GM19395 (cell line): ENCODE results near the gene DVL1.
"Not testable (repeated sequence)": the region's sequence is repeated elsewhere in the genome, so short reads cannot be mapped to it uniquely, and the experiment has no call there.

ENCODE experiments used
- ATAC-seq: cut with Tn5 transposase; IDR thresholded peaks from one replicate; pipeline ENCODE4 v1.9.1; 2021; ENCODE audit warnings: mild to moderate bottlenecking, moderate library complexity; ENCODE audit not compliant: unreplicated experiment

DVL1 gene

DNA sequence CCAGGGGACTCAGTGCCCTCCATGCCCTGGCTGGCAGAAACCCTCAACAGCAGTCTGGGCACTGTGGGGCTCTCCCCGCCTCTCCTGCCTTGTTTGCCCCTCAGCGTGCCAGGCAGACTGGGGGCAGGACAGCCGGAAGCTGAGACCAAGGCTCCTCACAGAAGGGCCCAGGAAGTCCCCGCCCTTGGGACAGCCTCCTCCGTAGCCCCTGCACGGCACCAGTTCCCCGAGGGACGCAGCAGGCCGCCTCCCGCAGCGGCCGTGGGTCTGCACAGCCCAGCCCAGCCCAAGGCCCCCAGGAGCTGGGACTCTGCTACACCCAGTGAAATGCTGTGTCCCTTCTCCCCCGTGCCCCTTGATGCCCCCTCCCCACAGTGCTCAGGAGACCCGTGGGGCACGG is 21.0 kb downstream of the DVL1 start:
- ATAC-seq = no peak

DNA sequence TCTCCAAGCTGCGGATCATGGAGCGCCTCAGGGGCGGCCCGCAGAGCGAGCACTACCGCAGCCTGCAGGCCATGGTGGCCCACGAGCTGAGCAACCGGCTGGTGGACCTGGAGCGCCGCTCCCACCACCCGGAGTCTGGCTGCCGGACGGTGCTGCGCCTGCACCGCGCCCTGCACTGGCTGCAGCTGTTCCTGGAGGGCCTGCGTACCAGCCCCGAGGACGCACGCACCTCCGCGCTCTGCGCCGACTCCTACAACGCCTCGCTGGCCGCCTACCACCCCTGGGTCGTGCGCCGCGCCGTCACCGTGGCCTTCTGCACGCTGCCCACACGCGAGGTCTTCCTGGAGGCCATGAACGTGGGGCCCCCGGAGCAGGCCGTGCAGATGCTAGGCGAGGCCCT is 21.9 kb downstream of the DVL1 start:
- no peak for ATAC-seq

DNA sequence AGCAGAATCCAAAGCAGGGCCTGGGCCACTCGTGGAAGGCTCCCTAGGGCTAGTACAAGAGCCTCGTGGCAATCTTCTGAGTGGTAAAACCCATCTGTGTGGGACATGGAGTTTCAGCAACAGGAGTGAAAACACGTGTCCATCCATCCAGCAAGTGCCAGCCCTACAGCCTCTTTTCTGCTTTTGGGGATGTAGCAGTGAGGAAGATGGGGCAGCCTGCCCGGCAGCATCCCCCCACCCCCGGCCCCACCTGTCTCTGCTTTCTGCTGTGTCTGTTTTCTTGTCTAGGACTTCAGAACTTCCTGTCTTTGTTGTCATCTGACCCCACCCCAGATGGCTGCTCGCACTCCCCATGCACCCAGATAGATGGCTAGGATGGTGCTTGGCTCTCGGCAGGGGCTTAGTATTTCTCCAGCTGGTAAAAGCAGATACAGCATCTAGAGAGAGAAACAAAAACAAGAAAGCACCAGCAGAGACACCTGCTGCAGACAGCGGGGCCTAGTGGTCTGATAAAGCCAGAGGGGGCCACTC is 23.1 kb downstream of the DVL1 start:
- ATAC-seq = no peak

DNA sequence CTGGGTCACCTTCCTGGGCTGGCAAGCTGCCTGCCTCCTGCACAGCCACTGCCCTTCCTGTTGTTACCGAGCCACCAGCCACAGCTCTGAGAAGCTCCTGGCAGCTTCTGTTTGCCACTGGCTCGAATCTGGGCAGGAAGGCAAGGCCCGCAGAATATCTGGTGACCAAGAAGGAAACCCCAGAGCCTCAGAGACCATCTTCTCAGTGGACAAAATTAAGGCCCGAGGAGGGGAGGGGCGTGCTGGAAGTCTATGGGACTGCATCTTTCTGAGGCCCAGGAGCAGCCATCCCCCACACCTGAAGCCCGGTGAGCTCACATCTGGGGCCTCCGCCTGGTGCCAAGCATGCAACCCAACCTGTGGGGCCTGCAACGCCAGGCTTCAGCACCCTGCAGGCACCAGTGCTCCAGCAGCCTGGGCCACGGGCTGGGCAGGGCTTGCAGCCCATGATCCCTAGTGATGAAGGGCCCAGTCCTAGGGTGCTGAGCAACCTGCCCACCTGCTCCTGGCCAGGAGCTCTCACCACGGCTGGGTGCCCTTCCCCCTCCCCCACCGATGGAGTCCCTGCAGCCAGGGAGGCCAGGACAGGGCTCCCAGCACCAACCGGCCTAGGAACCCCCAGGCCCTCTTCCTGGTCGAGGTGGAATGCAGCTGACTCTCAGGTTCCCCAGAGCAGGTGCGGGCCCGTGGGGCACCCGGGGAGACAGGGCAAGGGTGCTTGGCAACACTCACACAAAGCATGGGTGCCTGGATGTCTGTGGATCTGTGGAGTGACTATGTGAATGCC is 23.7 kb downstream of the DVL1 start:
- no peak for ATAC-seq

DNA sequence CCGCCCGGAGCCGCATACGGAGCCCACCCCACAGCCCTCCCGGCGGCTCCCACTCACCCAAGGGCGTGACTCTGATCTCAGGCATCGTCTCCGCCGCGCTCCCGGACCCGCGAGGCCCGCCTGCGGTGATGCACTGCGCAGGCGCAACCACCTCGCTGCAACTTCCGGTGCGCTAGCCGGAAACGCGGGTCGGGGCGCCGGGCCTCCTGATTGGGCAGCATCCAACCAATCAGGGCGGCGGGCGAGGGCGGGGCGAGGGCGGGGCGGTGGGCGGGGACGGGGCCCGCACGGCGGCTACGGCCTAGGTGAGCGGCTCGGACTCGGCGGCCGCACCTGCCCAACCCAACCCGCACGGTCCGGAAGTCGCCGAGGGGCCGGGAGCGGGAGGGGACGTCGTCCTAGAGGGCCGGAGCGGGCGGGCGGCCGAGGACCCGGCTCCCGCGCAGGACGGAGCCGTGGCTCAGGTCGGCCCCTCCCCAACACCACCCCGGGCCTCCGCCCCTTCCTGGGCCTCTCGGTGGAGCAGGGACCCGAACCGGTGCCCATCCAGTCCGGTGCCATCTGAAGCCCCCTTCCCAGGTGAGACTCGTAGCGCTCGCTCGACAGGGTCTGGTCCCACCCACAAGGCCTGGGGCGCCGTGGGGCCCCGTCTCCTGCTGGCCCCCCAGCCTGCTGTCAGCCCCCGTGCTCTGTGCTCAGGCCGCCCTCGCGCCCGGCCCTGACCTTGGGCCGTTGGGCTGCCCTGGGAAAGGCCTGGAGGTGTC is 24.5 kb downstream of the DVL1 start, which contains the start of the genes CPTP and INTS11:
CPTP (plus strand) TSS at position 279 of the 764 bp plus-strand sequence. CDS start 2,109 bp downstream, outside the sequence.
INTS11 (minus strand) TSS at position 137 of the 764 bp plus-strand sequence; CDS start at position 85, 52 bp downstream.
- peak; percentile 71 for ATAC-seq

DNA sequence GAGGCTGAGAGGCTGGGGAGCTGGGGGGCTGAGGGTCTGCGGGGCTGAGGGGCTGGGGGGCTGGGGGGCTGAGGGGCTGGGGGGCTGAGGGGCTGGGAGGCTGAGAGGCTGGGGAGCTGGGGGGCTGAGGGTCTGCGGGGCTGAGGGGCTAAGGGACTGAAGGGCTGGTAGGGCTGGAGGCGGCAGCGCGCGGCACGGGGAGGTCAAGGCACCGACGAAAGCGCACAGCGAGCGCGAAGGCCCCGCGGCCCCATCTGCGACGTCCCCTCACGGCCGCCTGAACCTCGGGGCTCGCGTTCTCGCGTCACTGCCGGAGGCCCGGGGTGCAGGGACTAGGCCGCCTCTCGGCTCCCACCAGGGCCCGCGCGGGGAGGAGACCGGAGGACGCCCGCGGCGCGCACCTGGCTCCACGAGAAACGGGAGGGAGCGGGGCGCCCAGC is 25.1 kb downstream of the DVL1 start:
- peak; percentile 30 for ATAC-seq

DNA sequence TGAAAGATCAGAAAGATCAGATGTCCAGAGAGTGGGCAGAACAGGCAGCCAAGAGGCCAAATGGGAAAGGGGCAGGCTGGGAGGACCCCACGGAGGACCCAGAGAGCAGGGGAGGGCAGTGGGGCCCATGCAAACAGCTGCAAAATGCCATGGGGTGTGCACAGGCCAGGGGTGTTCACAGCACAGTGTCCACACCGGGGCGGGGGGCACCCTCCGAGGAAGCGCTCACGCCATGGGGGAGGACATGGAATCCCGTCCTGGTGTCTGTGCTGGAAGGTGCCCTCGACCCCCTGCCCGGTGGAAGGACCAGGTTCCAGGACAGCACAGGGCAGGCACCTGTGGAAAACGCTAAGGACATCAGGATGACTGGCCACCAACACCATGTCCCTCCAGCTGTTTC is 26.3 kb downstream of the DVL1 start:
- ATAC-seq = no peak

DNA sequence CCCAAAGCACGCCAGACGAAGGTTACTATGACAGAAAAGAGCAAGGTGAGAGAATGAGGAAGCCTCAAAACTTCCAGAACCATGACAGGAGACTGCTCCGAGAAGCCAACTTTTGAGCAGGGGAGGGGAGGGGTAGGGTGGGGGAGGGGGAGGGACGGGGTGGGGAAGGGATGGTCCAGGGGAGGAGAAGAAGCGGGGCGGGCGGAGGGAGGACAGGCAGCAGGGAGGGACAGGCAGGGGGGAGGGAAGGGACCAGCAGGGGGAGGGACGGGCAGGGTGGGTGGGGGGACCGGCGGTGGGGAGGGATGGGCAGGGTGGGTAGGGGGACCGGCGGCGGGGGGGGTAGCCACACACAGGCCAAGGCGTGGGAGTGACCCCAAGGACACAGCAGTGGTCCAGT is 26.8 kb downstream of the DVL1 start:
- ATAC-seq = no peak

DNA sequence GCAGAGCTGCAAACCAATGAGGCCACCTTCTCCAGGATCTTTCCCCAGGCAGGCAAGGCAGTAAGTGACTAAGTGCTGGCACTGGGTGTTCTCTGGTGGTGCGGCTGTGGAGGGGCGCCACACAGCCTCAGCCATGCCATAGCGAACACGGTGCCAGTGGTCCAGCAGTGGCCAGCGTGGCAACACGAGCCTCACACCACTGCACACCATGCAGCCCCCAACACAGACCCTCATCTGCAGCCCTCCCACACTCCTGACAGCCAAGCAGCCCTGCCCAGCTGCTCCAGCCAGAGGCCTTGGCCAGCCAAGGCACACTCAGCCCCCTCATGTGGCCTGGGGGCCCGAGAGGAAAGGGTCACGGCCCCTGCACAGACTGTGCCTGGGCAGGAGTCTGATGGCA is 27.7 kb downstream of the DVL1 start:
- ATAC-seq = no peak

DNA sequence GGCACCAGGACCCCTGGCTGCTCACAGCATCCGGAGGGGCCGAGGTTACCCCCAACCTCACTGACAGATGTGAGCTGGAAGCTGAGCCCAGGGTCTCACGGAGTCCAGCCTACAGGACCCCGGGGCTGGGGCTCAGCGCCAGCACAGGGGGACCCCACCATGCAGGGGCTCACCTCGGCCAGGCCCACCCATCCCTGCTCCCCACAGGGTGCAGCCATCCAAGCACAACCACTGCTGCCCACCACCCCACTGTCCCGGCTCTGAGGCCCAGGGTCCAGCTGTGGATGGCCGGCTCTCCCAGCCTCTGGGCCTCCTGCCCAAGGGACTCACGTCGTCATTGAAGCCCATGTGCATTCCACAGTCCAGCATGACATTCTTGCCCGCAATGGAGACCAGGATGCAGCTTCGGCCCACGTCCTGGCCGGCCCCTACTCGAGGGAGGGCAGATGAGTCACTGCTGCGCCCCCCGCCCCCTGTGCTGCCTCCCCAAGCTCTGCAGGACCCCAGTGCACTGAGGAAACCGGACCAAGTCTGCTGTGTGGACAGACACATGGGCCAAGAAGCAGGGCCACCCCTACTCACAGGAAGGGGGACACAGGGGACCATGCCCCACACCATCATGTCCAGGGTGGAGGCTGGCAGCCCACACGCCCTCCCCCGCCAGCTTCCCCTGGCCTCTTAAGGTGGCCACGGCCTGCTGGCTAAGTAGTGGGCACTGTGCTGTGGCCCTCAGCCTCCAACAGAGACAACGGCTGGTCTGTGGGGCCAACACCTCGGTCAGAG is 28.4 kb downstream of the DVL1 start:
- ATAC-seq = no peak

DNA sequence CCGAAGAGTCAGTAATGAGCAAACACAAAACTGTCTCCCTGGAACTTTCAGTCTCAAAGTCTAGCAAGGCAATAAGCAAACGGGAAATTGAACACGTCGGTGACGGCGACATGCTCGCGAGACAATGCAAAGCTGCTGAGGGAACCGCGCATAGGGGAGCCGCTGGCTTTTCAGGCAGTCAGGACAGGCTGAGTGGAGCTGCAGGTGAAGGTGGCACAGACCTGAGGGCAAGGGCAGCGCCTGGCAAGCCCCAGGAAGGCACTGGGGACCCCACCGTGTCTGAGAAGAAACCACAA is 29.6 kb downstream of the DVL1 start:
- no peak for ATAC-seq

DNA sequence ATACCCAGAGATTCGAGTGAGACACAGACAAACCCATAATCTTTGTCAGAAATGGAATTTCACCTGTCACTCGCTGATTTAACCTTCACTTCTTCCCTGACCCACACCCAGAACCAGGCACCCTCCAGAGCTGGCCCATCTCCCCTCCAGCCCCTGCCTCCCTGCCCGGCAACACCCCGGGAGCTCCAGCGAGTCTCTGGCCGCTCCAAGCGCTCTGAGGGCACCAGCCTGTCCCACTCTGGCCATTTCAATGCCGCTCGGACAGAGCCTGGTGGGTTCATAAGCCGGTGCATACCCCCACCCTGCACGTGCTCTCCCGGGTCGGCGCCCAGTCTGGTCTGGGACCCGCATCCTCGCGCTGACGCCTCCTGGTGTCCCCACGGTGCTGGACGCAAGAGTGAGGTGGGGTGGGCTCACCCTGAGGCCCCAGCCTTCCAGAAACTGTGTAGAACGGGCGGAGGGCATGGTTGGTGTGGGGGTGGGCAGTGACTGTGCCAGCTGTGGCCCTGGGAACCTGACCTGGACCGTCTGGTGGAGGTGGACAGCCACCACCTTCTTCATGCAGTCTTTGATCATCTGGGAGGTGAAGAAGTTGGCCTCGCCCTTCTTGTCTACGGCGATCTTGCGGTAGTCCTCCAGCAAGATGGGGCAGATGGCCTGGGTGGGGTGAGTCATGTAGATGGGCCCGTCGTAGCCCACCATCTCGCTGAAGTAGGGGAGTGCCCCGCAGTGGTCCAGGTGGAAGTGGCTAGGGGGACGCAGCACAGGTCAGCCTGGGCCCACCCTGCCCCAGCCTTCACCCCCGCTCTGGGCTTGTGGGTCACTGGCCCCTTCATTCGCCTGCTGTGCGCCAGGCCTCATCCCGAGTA is 30.2 kb downstream of the DVL1 start:
- no peak for ATAC-seq

DNA sequence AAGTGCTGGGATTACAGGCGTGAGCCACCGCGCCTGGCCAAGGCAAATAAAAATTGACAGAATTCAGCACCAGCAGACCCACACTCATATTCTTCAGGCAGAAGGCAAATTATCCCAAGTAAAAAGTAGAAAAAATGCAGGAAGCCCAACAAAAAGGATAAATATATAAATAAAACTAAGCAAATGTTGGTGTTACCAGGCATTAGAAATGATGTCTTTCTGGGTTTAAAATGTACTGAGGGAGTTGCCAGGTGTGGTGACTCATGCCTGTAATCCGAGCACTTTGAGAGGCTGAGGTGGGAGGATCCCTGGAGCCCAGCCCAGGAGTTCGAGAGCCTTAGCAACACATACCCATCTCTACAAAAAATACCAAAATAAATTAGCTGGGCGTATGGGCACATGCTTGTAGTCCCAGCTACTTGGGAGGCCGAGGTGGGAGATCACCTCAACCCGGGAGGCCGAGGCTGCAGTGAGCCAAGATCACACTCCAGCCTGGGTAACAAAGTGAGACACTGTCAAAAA is 31.0 kb downstream of the DVL1 start:
- no peak for ATAC-seq

DNA sequence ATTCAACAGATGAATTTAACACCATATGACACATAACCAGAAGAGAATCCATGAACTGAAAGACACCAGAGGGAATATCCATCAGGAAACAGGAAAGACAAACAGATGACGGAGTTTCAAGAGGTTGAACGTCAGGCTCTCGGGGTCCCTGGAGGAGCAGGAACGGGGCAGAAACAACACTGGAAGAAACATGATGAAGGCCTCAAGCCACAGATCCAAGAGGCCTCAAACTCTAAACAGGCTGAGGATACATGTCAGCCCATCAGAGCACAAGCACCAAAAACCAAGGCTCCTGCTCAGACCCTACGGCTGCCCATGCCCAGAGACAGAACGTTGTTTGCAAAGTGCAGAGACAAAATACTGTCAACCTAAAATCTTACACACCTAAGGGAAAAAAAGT is 31.8 kb downstream of the DVL1 start:
- no peak for ATAC-seq

DNA sequence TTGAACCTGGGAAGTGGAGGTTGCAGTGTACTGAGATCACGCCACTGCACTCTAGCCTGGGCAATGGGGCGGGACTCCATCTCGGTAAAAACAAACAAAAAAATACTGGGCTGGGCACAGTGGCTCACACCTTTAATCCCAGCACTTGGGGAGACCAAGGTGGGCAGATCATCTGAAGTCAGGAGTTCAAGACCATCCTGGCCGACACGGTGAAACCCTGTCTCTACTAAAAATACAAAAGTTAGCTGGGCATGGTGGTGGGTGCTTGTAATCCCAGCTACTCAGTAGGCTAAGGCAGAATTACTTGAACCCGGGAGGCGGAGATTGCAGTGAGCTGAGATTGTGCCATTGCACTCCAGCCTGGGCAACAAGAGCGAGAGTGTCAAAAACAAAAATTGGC is 33.0 kb downstream of the DVL1 start:
- ATAC-seq = not testable (repeated sequence)

DNA sequence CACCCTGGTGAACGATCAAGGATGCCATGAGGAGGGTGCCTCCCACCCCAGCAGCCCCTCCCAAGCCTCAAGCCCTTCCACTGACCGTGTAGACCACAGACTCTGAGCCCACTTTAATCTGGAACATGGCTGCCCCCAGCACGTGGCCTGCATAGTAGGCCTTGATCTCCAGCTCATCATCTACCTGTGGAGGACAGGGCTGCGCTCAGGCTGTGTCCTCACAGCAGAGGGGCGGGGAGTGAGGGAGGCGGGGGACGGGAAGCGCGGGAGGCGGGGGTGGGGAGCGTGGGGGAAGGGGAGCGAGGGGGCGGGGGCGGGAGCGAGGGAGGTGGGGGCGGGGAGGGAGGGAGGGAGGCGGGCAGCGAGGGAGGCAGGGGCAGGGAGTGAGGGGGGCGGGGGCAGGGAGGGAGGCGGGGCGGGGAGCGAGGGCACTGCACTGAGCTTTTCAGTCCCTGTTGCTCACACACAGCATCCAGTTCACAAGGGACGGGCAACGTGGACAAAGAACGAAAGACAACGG is 33.7 kb downstream of the DVL1 start:
- ATAC-seq = no peak

DNA sequence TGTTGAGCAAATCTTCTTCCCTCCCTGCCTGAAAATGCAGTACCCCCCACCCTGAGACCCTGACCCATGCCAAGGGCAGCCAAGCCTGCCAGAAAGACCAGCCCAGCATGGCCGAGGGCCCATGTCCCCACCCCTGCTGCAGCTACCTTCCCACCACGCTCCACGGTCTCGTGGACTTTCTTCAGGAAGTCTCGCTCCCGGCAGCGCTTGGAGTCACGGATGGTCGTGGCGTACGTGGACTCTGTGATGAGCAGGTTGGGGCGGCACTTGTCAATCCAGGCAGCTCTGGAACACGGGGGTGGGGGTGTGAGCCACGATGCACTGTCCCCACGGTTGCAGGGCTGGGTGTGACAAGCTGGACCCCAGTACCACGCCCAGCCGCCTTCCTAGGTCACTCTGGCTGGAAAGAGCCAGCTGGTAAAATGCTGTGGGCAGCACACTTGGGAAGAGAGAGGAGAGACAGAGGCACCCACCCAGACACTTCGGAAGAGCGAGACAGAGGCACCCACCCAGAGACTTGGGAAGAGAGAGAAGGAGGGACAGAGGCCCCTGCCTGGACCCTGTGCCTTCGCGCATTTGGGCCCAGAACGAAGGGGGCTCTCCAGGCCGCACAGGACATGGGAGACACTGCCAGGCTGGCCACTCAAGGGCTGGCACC is 34.4 kb downstream of the DVL1 start:
- no peak for ATAC-seq

DNA sequence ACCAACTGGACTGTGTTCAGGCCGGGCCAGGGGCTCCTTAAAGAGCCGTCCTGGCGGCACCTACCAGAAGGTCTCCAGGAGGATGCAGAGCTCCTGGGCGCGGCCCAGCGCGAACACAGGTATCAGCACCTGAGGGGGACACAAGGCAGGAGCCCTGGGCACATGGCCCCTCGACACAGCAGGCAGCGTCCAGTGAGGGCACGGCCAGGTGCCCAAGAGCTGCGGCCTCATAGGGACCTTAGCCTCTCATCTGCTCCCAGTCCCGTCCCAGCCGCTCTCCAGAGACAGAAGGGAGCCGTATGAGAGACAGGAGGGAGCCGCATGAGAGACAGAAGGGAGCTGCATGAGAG is 35.0 kb downstream of the DVL1 start:
- no peak for ATAC-seq

DNA sequence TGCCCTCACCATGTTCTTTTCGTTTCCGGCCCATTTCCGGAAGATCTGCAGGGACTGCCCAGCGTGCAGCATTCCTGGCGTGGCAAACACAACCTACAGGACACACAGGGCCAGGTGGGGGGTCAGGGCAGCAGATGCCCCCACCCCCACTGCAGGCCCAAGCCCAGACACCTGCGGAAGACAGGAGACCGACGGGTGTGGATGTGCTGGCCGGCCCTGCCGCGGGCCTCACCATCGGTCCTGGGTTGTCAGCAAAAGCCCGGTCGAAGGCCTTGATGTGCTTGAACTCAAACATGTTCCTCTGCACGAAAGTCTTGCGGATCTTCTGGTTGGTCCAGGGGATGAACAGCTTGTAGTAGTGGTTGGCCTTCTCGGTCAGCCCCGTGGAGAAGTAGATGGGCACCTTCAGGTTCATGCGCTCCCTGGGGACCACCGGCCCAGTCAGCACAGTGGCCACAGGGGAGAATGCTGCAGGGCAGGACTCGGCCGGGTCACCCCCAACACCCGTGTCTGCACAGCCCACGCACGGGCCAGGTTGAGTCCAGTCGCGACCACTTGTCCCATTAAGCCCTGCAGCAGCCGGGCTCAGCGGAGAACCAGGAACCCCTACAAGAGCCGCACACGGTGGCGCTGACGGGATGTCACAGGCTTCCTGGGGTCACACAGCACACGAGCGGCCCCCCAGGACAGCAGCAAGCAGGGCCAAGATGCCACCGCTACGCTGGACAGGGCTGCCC is 35.5 kb downstream of the DVL1 start:
- ATAC-seq = no peak
